Measurements from ENCODE around the gene CSTF1. TPM values are rescaled to one million over a fixed set of nuclear protein-coding genes. Genes with fewer than 3 reads are reported as not detected.

The CSTF1 gene
- total and polyA plus RNA-seq, 2 experiments from 2014 or later: 15.4 to 34.8 TPM

DNA sequence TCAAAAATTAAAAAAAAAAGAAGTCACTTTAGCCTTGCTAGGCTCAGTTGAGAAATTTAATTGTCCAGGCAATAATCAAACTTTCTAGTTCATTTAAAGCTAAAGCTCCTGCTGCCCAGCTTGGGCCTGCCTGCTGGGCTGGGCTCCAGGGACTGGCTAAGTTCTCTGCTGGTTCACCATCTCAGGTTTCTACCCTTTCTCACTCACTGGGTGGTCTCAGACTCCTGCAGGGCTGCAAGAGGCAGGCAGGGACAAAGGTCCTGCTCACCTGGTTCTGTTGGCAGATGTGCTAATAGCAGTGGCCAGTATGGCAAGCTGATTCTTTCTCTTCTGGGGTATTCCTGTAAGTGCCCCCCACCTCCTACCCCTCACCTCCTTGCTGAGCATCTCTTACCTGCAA is 54.8 kb downstream of the CSTF1 start:
- Histone ChIP-seq H4K20me1 (ENCODE audit: insufficient read depth, poor library complexity, severe bottlenecking) (no peaks in the 10 kb centered on the region), H3K9me3 (ENCODE audit: low read depth) (no peaks in the 10 kb centered on the region), H3K9me2 (replicated peaks; ENCODE audit: insufficient read depth) (no peaks in the 10 kb centered on the region), H3K36me3 (replicated peaks; ENCODE audit: insufficient read depth, low read depth) (no peaks in the 10 kb centered on the region), H3K27me3 (no peaks in the 10 kb centered on the region), H3K79me2 (no peaks in the 10 kb centered on the region), H3K4me1 (ENCODE audit: insufficient read depth) (no peaks in the 10 kb centered on the region), H3K27ac (no peak overlapping the region), H2AFZ (no peak overlapping the region), H3K4me2 (no peak overlapping the region), H3K4me3 (no peak overlapping the region)
- no peak for DNase-seq (ENCODE audit: low spot score)
- TF ChIP-seq EZH2 (IDR thresholded peaks at IDR 0.05; ENCODE audit: borderline replicate concordance): no peak
- TF ChIP-seq, protein P1, sequence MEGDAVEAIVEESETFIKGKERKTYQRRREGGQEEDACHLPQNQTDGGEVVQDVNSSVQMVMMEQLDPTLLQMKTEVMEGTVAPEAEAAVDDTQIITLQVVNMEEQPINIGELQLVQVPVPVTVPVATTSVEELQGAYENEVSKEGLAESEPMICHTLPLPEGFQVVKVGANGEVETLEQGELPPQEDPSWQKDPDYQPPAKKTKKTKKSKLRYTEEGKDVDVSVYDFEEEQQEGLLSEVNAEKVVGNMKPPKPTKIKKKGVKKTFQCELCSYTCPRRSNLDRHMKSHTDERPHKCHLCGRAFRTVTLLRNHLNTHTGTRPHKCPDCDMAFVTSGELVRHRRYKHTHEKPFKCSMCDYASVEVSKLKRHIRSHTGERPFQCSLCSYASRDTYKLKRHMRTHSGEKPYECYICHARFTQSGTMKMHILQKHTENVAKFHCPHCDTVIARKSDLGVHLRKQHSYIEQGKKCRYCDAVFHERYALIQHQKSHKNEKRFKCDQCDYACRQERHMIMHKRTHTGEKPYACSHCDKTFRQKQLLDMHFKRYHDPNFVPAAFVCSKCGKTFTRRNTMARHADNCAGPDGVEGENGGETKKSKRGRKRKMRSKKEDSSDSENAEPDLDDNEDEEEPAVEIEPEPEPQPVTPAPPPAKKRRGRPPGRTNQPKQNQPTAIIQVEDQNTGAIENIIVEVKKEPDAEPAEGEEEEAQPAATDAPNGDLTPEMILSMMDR (IDR thresholded peaks at IDR 0.05; ENCODE audit: poor library complexity): no peak

DNA sequence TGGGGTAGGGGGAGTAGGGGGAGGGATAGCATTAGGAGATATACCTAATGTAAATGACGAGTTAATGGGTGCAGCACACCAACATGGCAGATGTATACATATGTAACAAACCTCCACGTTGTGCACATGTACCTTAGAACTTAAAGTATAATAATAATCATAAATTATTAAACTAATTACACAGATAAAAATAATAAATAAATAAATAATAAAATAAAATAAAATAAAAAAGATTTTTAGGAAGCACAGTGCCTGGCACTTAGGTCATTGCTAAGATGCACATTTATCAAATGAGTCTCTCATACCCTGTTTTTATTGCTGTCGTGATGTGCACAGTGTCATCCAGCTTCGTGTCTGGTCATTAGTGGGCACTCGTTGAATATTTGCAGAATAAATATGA is 57.0 kb downstream of the CSTF1 start:
- 86% methylated on average over 5 of the region's 5 CpGs for WGBS (ENCODE audit: low lambda C conversion rate, missing lambda C conversion rate)
- no peak overlapping the region for H3K4me2 ChIP-seq
- H3K27me3 ChIP-seq: no peaks in the 10 kb centered on the region
- no peaks in the 10 kb centered on the region for H3K79me2 ChIP-seq
- H3K4me1 ChIP-seq (ENCODE audit: insufficient read depth): no peaks in the 10 kb centered on the region
- H3K27ac ChIP-seq: no peak overlapping the region
- H3K36me3 ChIP-seq (replicated peaks; ENCODE audit: insufficient read depth, low read depth): no peaks in the 10 kb centered on the region
- no peaks in the 10 kb centered on the region for H4K20me1 ChIP-seq (ENCODE audit: insufficient read depth, poor library complexity, severe bottlenecking)
- DNase-seq (ENCODE audit: low spot score): no peak
- H3K4me3 ChIP-seq: no peak overlapping the region
- TF ChIP-seq, protein P1 (IDR thresholded peaks at IDR 0.05; ENCODE audit: poor library complexity): no peak
- TF ChIP-seq EZH2phosphoT487 (IDR thresholded peaks at IDR 0.05; ENCODE audit: low read depth, severe bottlenecking, unreplicated experiment) (no peak), EZH2 (IDR thresholded peaks at IDR 0.05; ENCODE audit: borderline replicate concordance) (no peak)
- no peaks in the 10 kb centered on the region for H3K9me2 ChIP-seq (replicated peaks; ENCODE audit: insufficient read depth)
- no peaks in the 10 kb centered on the region for H3K9me3 ChIP-seq (ENCODE audit: low read depth)
- H2AFZ ChIP-seq: no peak overlapping the region

DNA sequence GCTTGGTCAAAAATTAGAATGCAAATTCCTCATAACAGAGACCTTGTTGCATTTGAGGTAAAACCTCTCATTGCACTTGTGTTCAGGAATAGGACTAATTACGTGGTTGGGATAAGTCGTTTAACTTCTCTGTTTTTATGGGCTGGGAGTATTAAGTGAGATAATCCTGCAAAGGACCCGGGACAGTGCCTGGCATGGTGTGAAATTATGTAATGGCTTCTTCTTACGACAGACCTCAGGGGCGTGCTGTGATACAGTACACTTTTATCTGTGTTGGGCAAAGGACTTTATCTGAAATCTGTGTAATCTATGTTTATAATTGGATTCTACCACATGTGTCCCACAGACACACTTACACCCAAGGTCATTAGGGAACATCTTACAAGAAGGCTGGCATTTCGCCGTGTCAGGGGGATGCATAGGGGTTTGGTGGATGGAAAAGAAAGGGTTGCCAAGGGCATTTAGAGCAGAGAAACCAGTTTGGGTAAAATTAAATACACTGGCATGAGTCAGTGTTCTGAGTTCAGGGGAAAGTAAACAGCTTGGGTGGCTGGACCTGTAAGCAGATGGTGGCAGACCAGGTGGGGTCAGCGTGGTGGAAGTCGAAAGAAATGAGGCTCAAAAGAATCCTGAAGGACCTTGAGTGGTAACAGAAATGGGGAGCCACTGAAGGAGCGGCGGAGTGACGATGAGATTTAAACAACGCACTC is 58.8 kb downstream of the CSTF1 start:
- Histone ChIP-seq H3K27ac (no peak overlapping the region), H3K79me2 (no peaks in the 10 kb centered on the region), H3K4me2 (no peak overlapping the region), H3K9me3 (ENCODE audit: low read depth) (no peaks in the 10 kb centered on the region), H3K27me3 (no peaks in the 10 kb centered on the region), H3K4me1 (ENCODE audit: insufficient read depth) (no peaks in the 10 kb centered on the region), H4K20me1 (ENCODE audit: insufficient read depth, poor library complexity, severe bottlenecking) (no peaks in the 10 kb centered on the region), H3K9me2 (replicated peaks; ENCODE audit: insufficient read depth) (no peaks in the 10 kb centered on the region), H3K4me3 (no peak overlapping the region), H3K36me3 (replicated peaks; ENCODE audit: insufficient read depth, low read depth) (no peaks in the 10 kb centered on the region), H2AFZ (no peak overlapping the region)
- DNase-seq (ENCODE audit: low spot score): no peak
- whole genome bisulfite sequencing (ENCODE audit: low lambda C conversion rate, missing lambda C conversion rate): 75% methylated on average over 13 of the region's 13 CpGs
- TF ChIP-seq EZH2 (IDR thresholded peaks at IDR 0.05; ENCODE audit: borderline replicate concordance): no peak
- no peak for TF ChIP-seq EZH2phosphoT487 (IDR thresholded peaks at IDR 0.05; ENCODE audit: low read depth, severe bottlenecking, unreplicated experiment)
- TF ChIP-seq, protein P1 (IDR thresholded peaks at IDR 0.05; ENCODE audit: poor library complexity): no peak

Measured in hepatocyte (in vitro differentiated cells).